Activated T-cell treated with anti-CD3 and anti-CD28 coated beads, Interleukin-2, amount 50 U/mL, for 72 hours (primary cell): Measurements from ENCODE around the gene SUGP1. TPM values are rescaled to one million over a fixed set of nuclear protein-coding genes. Genes with fewer than 3 reads are reported as not detected.

Source experiments
- ATAC-seq, 2 donors: fragments of 150-1000 bp; cut with Tn5 transposase; replicated peaks in 1 of 2; 2 replicates each; pipeline ENCODE4 v1.10.0; 2021; ENCODE audit warnings: moderate library complexity in 2 of 2, mild to moderate bottlenecking in 1 of 2
- DNase-seq, 2 donors: peaks; one replicate each; pipeline ENCODE4 v3.0.0; 2021 to 2022; ENCODE audit warnings: mixed read lengths in 1 of 2
- H3K27ac Mint-ChIP-seq: one replicate; pipeline ENCODE4 v1.8.0; 2022; ENCODE audit warnings: mild to moderate bottlenecking, moderate library complexity, mixed read lengths
- H3K27me3 Mint-ChIP-seq: one replicate; pipeline ENCODE4 v1.8.0; 2022; ENCODE audit warnings: low read depth, mixed read lengths
- H3K36me3 Mint-ChIP-seq, 2 donors: one replicate each; pipeline ENCODE4 v1.8.0; 2022; ENCODE audit warnings: mixed read lengths in 2 of 2, mild to moderate bottlenecking in 1 of 2; ENCODE audit not compliant: insufficient read depth in 2 of 2
- H3K4me1 Mint-ChIP-seq: one replicate; pipeline ENCODE4 v1.8.0; 2022; ENCODE audit warnings: low read depth, mixed read lengths
- H3K4me3 Mint-ChIP-seq, 2 donors: one replicate each; pipeline ENCODE4 v1.8.0; 2022; ENCODE audit warnings: mild to moderate bottlenecking in 2 of 2, mixed read lengths in 2 of 2, moderate library complexity in 2 of 2
- H3K9me3 Mint-ChIP-seq, 2 donors: one replicate each; pipeline ENCODE4 v1.8.0; 2022; ENCODE audit warnings: mixed read lengths in 2 of 2
- total RNA-seq, 2 donors: library from RNA; stranded (reverse); gene quantifications; one replicate each; pipeline ENCODE4 v1.2.3, GENCODE V29; 2022

SUGP1 gene, protein sequence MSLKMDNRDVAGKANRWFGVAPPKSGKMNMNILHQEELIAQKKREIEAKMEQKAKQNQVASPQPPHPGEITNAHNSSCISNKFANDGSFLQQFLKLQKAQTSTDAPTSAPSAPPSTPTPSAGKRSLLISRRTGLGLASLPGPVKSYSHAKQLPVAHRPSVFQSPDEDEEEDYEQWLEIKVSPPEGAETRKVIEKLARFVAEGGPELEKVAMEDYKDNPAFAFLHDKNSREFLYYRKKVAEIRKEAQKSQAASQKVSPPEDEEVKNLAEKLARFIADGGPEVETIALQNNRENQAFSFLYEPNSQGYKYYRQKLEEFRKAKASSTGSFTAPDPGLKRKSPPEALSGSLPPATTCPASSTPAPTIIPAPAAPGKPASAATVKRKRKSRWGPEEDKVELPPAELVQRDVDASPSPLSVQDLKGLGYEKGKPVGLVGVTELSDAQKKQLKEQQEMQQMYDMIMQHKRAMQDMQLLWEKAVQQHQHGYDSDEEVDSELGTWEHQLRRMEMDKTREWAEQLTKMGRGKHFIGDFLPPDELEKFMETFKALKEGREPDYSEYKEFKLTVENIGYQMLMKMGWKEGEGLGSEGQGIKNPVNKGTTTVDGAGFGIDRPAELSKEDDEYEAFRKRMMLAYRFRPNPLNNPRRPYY
- 10 to 100 TPM; 67.3 to 69.9 TPM for total RNA-seq

DNA sequence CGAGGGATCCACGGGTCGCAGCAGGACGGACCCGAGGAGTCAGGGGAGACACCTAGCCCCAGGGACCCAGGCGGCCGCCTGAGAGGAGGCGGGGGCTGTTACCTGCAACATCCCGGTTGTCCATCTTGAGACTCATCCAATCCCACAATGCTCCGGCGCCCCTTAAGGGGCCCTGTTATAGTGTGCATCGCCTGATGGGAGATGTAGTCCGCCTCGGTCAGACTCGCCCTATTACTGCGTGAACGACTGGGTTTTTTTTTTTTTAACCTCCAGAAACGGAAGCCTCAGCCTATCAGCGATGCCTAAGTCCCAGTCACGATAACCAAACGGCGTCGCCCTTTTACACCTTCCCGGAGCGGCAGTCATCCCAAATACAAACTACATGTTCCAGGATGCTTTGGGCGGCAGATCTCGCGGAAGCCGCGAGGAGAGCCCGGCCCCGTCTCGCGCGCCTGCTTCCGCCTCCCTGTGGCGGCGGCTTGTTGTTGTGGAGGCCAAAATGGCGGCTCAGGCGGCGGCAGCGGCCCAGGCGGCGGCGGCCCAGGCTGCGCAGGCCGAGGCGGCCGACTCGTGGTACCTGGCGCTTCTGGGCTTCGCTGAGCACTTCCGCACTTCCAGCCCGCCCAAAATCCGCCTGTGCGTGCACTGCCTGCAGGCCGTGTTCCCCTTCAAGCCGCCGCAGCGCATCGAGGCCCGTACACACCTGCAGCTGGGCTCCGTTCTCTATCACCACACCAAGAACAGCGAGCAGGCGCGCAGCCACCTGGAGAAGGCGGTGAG lies at the start of gene SUGP1, which contains the start of gene MAU2:
Gene SUGP1 (minus strand): TSS at position 149 of the 780 bp plus-strand sequence. CDS start 13 bp downstream, at position 136.
Gene MAU2 (plus strand): TSS at position 469 of the 780 bp plus-strand sequence. CDS start 31 bp downstream, at position 500.
- Mint-ChIP-seq H3K27ac (peak within 1 kb of the TSS; percentile 99), H3K4me3 (peak within 1 kb of the TSS; percentile 94 to 99), H3K4me1 (peaks cover 51% of the 10 kb centered on the region), H3K27me3 (no peaks in the 10 kb centered on the region), H3K9me3 (no peaks in the 10 kb centered on the region), H3K36me3 (peaks cover 1 to 15% of the 10 kb centered on the region in 2 donors)
- peak; percentile 92 to 93 for DNase-seq
- peak; percentile 94 to 96 for ATAC-seq

DNA sequence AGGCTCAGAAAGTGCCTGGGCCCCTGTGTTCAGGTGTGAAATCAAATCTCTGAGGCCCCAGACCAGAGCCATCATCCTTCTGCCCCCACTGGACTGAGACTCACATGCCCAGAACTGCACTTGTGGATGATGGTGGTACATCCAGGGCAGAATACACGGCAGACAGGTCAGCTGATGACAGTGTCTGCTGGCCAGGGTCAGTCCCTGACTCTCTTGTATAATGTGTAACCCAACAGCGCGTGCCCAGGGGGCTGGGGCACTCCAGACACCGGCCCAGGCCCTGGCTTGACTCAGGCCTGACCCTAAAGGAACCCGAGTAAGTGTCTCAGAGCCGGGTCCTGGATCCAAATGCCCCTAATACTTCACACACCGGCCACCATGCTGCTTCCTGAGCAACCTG lies 47.8 kb upstream of the SUGP1 start:
- no peak overlapping the region for H3K27ac Mint-ChIP-seq
- H3K9me3 Mint-ChIP-seq = no peaks in the 10 kb centered on the region
- H3K36me3 Mint-ChIP-seq = no peaks in the 10 kb centered on the region
- peaks cover 29% of the 10 kb centered on the region for H3K4me1 Mint-ChIP-seq
- no peaks in the 10 kb centered on the region for H3K27me3 Mint-ChIP-seq
- no peak overlapping the region for H3K4me3 Mint-ChIP-seq
- ATAC-seq = no peak
- no peak for DNase-seq

DNA sequence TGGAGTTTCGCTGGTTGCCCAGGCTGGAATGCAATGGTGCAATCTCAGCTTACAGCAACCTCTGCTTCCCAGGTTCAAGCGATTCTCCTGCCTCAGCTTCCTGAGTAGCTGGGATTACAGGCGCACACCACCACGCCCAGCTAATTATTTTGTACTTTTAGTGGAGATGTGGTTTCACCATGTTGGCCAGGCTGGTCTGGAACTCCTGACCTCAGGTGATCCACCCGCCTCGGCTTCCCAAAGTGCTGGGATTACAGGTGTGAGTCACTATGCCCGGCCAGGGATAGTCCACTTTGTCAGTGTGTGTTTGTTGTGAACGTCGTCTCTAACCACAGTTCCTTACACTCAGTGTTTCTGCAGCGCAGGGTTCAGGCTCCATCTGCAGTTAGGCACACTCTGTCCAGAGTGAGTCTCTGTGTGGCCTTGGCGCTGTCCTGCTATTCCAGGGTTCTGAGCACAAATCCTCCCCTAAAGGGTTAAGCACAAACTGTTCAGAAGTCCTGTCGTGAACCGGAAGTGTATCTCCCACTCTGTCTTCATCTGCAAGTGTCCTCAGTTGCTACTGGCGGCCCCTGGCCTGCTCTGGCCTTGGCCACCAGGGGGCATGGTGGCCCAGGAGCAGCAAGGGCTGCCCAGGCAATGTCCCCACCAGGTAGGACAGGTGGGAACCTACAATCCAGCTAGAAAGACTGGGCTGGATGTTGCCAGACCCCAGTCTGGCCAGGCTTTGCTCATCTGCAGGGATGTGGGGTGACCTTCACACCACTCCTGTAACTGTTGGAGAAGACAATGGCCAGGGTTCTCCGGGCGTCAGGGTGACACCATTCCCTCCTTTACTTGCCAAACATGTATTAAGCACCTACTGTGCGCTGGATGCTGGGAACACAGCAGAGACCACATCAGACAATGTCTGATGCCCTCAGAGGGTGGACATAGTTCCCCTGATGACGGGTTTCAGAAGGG lies 46.4 kb upstream of the SUGP1 start:
- ATAC-seq = peak; percentile 88 to 90
- H3K9me3 Mint-ChIP-seq = no peaks in the 10 kb centered on the region
- DNase-seq = peak; percentile 80 to 86
- peak overlapping the region; percentile 55 to 60 for H3K4me3 Mint-ChIP-seq
- H3K36me3 Mint-ChIP-seq = no peaks in the 10 kb centered on the region
- H3K4me1 Mint-ChIP-seq = peaks cover 27% of the 10 kb centered on the region
- peak overlapping the region; percentile 0 for H3K27ac Mint-ChIP-seq
- no peaks in the 10 kb centered on the region for H3K27me3 Mint-ChIP-seq

DNA sequence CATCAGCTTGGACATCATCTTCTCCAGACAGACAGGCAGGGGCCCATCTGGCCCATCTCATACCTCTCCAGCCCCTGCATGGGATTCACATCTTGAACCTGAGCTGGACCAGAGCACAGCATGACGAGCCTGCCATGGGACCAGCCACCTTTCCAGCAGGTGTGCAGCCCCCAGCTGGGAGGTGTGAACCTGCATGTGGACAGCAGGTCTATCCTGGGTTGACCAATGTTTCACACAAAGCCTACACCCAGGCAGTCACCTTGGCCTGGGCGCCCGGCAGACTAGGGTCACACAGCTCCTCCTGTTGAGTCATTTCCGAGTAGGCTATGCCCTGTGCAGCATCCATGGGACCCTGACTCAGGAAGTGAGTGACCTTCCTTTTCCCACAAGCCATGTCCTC lies 41.8 kb upstream of the SUGP1 start:
- no peaks in the 10 kb centered on the region for H3K27me3 Mint-ChIP-seq
- H3K9me3 Mint-ChIP-seq = no peaks in the 10 kb centered on the region
- DNase-seq (no peak), ATAC-seq (no peak)
- H3K4me3 Mint-ChIP-seq = no peak overlapping the region
- H3K27ac Mint-ChIP-seq = peak overlapping the region; percentile 76
- peaks cover 0 to 3% of the 10 kb centered on the region in 2 donors for H3K36me3 Mint-ChIP-seq
- H3K4me1 Mint-ChIP-seq = peaks cover 34% of the 10 kb centered on the region

DNA sequence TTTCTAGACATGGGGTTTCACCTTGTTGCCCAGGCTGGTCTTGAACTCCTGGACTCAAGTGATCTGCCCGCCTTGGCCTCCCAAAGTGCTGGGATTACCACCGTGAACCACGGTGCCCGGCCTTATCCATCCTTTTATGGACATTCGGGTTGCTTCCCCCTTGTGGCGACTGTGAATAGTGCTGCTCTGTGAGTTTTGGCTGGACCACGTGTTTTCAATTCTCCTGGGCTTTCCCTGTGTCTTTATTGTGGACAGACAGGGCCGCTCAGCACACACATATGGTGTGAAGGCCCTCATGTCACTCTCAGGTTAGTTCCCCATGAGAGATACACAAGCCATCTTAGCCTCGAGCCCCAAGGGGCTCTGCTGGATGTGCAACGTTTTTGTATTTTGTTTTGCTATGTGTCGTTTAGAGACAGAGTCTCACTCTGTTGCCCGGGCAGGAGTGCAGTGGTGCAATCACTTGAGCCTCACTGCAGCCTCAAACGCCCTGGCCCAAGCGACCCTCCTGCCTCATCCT lies 40.8 kb upstream of the SUGP1 start:
- DNase-seq = peak; percentile 73 to 79
- Mint-ChIP-seq H3K9me3 (no peaks in the 10 kb centered on the region), H3K4me3 (peak overlapping the region; percentile 54 to 55), H3K36me3 (peaks cover 0 to 3% of the 10 kb centered on the region in 2 donors), H3K27ac (peak overlapping the region; percentile 46), H3K4me1 (peaks cover 26% of the 10 kb centered on the region), H3K27me3 (no peaks in the 10 kb centered on the region)
- ATAC-seq = peak; percentile 75 to 76

DNA sequence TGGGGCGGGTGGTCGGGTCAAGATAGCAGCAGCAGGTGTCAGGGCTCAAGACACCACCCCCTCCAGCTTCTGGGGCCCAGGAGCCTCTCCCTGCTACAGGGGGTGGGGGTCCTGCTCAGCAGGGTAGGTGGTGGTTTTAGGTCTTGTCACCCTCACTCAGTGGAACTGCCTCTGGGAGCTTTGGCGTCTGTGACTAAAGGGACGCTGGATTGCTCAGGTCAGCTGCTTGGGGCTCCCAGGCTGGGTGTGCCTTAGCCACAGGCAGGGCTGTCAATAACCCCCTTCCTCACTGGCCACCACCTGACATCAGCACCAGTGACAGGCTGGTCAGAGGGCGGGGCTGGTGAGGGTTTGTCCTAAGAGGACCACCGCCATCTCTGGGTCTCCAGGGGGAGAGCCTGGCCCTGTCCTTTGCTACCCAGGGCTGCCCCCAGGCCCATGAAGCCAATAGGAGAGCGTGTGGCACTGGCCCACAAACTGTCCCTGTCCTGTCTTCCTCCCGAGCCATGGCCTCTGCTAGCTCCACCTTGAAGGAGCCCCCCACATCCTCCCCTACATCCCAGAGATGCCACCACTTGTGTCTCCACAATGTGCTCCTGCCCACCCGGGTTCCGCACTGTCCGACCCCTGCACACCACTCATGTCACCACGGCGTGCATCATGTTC lies 36.7 kb upstream of the SUGP1 start:
- Mint-ChIP-seq H3K27me3 (no peaks in the 10 kb centered on the region), H3K4me1 (peaks cover 11% of the 10 kb centered on the region), H3K36me3 (peaks cover 0 to 5% of the 10 kb centered on the region in 2 donors), H3K9me3 (no peaks in the 10 kb centered on the region), H3K4me3 (no peak overlapping the region), H3K27ac (no peak overlapping the region)
- no peak for ATAC-seq
- DNase-seq = no peak

DNA sequence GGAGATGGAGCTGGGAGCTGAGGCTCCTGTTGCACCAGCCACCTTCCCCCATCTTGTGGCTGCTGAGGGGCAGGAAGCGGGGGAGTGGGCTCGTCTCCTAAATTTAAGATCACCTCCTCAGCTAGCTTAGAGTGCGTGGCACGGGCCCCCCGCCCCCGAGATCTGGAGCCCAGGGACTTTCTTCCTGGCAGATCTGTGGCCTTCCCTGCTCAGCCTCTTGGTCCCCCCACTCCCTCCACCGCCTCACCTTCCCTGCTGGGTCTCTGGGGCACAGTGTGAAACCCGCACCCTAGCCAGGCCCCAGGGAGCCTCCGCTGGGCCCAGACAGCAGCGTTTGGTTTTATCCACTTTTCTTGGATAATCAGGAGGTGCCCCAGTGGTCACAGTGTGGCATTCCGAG lies 36.2 kb upstream of the SUGP1 start:
- peaks cover 7% of the 10 kb centered on the region for H3K4me1 Mint-ChIP-seq
- no peak for DNase-seq
- no peaks in the 10 kb centered on the region for H3K27me3 Mint-ChIP-seq
- ATAC-seq = no peak
- no peak overlapping the region for H3K27ac Mint-ChIP-seq
- H3K4me3 Mint-ChIP-seq = no peak overlapping the region
- H3K9me3 Mint-ChIP-seq = no peaks in the 10 kb centered on the region
- peaks cover 0 to 5% of the 10 kb centered on the region in 2 donors for H3K36me3 Mint-ChIP-seq

DNA sequence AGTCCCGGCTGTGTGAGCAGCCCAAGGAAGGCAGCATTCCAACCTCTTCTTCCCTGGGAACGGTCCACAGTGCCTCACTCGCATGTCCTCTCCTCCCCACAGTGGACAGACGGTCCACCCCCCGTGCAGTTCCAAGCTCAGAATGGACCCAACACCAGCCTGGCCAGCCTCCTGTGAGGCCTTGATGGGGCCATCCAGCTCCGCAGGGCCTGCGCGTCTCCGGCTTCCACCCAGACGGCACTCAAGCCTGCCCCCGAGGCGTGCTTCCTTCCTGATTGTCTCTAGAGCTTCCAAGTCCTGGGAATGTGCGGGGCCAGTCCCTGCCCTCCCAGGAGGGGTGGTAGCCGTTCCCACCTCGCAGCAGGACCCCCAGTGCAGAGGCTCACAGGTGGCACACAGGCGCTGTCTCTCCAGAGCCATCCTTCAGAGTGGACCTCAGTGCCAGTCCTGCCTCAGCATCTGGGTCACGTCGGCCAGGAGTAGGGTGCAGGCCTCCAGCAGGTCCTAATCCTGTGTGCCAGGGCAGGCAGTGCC lies 35.4 kb upstream of the SUGP1 start:
- H3K4me3 Mint-ChIP-seq = no peak overlapping the region
- H3K9me3 Mint-ChIP-seq = no peaks in the 10 kb centered on the region
- DNase-seq = no peak
- H3K27me3 Mint-ChIP-seq = no peaks in the 10 kb centered on the region
- no peaks in the 10 kb centered on the region for H3K4me1 Mint-ChIP-seq
- H3K36me3 Mint-ChIP-seq = peaks cover 0 to 5% of the 10 kb centered on the region in 2 donors
- no peak overlapping the region for H3K27ac Mint-ChIP-seq
- no peak for ATAC-seq

DNA sequence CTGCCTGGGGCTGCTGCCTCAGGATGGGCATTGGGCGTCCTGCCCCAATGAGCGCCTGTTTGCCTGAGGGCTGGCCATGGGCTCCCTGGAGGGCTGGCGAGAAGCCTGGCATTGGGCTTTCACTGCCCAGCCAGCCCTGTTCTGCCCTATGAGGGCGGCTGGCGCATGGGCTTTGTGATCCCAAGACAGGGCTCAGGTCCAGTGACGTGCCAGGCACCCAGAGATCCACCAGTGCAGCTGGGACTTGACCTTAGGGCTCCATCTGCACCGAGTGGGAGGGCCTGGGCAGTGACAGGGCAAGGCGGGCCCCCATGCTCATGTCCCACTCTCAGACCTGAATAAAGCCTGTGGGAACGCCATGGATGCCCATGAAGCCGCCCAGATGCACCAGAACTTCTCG lies 34.6 kb upstream of the SUGP1 start:
- no peak overlapping the region for H3K27ac Mint-ChIP-seq
- H3K9me3 Mint-ChIP-seq = no peaks in the 10 kb centered on the region
- no peak overlapping the region for H3K4me3 Mint-ChIP-seq
- H3K4me1 Mint-ChIP-seq = no peaks in the 10 kb centered on the region
- no peaks in the 10 kb centered on the region for H3K27me3 Mint-ChIP-seq
- ATAC-seq (no peak), DNase-seq (no peak)
- peaks cover 0 to 5% of the 10 kb centered on the region in 2 donors for H3K36me3 Mint-ChIP-seq

DNA sequence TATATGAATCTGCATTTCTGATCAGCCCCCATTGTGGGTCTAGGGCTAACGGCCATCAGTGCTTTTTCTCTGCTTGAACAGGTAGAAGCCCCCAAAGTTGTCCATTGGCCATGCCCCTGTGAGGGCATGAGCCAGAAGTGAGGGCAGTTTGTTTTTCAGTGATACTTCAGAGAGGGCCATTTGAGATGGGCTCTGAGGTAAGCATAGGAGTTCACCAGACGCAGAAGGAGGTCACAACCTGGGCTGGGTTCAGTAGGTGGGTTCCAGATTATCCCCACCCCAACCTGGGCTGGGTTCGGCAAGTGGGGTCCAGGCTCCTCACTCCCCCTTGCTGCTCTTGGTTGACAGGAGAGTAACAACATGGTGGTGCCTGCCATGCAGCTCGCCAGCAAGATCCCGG lies 33.7 kb upstream of the SUGP1 start:
- ATAC-seq = no peak
- no peak overlapping the region for H3K27ac Mint-ChIP-seq

DNA sequence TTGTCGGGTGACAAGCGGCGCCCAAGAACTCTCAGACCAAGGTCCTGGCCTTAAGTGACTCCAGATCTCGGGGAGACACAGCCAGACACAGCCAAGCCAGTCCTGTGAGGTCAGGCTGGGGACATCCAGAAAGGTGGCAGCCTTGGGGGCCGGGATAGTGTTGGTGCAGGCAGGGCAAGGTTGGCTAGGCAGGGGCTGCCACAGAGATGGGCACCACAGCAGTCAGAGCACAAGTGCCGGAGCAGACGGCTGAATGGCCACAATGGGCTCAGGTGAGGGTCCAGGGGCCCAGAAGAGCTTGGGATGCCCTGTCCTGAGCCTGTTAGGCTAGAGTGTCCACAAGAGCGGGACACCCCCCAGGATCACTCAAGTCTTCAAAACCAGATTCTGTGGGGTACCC lies 32.5 kb upstream of the SUGP1 start:
- H3K36me3 Mint-ChIP-seq = peaks cover 2 to 8% of the 10 kb centered on the region in 2 donors
- DNase-seq (no peak), ATAC-seq (no peak)
- no peak overlapping the region for H3K4me3 Mint-ChIP-seq
- H3K9me3 Mint-ChIP-seq = no peaks in the 10 kb centered on the region
- no peaks in the 10 kb centered on the region for H3K4me1 Mint-ChIP-seq
- H3K27ac Mint-ChIP-seq = no peak overlapping the region
- H3K27me3 Mint-ChIP-seq = no peaks in the 10 kb centered on the region

More for the DNA sequence above, 33.7 kb upstream of the SUGP1 start:
- H3K4me3 Mint-ChIP-seq = no peak overlapping the region
- no peak for DNase-seq
- H3K27me3 Mint-ChIP-seq = no peaks in the 10 kb centered on the region
- no peaks in the 10 kb centered on the region for H3K4me1 Mint-ChIP-seq
- H3K36me3 Mint-ChIP-seq = peaks cover 1 to 7% of the 10 kb centered on the region in 2 donors
- no peaks in the 10 kb centered on the region for H3K9me3 Mint-ChIP-seq
